22Rv1 (cell line): Measurements from ENCODE around the gene NLRP6.

ENCODE experiments used
- ZFX ChIP-seq: fragments of 450-650 bp; IDR thresholded peaks from 2 replicates; pipeline ENCODE4 v1.6.1; 2017; ENCODE audit warnings: antibody characterized with exemption, borderline replicate concordance
- TF ChIP-seq, protein P1 (sequence below): fragments of 450-650 bp; IDR thresholded peaks from 2 replicates; pipeline ENCODE4 v1.5.1; 2017; ENCODE audit warnings: mild to moderate bottlenecking

DNA sequence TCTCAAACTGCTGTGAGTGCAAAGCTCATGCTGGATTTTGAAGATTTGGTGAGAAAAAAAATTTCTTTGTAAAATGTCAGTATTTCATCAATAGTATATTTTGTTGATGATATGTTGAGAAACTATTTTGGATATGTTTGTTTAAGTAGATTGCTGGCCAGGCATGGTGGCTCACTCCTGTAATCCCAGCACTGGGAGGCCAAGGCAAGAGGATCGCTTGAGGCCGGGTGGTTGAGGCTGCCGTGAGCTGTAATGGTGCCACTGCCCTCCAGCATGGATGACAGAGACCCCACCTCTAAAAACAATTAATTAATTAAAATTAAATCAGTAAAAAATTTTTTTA lies 49.3 kb downstream of the NLRP6 start:
- TF ChIP-seq, protein P1, sequence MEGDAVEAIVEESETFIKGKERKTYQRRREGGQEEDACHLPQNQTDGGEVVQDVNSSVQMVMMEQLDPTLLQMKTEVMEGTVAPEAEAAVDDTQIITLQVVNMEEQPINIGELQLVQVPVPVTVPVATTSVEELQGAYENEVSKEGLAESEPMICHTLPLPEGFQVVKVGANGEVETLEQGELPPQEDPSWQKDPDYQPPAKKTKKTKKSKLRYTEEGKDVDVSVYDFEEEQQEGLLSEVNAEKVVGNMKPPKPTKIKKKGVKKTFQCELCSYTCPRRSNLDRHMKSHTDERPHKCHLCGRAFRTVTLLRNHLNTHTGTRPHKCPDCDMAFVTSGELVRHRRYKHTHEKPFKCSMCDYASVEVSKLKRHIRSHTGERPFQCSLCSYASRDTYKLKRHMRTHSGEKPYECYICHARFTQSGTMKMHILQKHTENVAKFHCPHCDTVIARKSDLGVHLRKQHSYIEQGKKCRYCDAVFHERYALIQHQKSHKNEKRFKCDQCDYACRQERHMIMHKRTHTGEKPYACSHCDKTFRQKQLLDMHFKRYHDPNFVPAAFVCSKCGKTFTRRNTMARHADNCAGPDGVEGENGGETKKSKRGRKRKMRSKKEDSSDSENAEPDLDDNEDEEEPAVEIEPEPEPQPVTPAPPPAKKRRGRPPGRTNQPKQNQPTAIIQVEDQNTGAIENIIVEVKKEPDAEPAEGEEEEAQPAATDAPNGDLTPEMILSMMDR: no peak
- TF ChIP-seq ZFX: no peak
